ENCODE measurements around the gene EML6.

- TF ChIP-seq, protein P1, sequence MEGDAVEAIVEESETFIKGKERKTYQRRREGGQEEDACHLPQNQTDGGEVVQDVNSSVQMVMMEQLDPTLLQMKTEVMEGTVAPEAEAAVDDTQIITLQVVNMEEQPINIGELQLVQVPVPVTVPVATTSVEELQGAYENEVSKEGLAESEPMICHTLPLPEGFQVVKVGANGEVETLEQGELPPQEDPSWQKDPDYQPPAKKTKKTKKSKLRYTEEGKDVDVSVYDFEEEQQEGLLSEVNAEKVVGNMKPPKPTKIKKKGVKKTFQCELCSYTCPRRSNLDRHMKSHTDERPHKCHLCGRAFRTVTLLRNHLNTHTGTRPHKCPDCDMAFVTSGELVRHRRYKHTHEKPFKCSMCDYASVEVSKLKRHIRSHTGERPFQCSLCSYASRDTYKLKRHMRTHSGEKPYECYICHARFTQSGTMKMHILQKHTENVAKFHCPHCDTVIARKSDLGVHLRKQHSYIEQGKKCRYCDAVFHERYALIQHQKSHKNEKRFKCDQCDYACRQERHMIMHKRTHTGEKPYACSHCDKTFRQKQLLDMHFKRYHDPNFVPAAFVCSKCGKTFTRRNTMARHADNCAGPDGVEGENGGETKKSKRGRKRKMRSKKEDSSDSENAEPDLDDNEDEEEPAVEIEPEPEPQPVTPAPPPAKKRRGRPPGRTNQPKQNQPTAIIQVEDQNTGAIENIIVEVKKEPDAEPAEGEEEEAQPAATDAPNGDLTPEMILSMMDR (optimal IDR thresholded peaks at IDR 0.05 in 1 of 3, IDR thresholded peaks at IDR 0.05 in 1 of 3, conservative IDR thresholded peaks at IDR 0.05 in 1 of 3; ENCODE audit: extremely low read depth in 1 of 3, insufficient read depth in 2 of 3, low read length in 3 of 3), result no peak
- no peak for TF ChIP-seq EZH2 (IDR thresholded peaks at IDR 0.05; ENCODE audit: low read length)
Observed at GRCh38 chr2:54722641-54723040, 821 bp upstream of the EML6 start.

All from keratinocyte (primary cell).